ENCODE measurements around the gene SUSD2. TPM values are rescaled to one million over a fixed set of nuclear protein-coding genes. Genes with fewer than 3 reads are reported as not detected.
"Not testable (repeated sequence)": the region's sequence is repeated elsewhere in the genome, so short reads cannot be mapped to it uniquely, and the experiment has no call there.

Gene SUSD2
- total and polyA plus RNA-seq, 2 of the 8 experiments (the other 6 are each of a cell fraction or from before 2014, with no cell fraction given) = 2.0 to 4.8 TPM

DNA sequence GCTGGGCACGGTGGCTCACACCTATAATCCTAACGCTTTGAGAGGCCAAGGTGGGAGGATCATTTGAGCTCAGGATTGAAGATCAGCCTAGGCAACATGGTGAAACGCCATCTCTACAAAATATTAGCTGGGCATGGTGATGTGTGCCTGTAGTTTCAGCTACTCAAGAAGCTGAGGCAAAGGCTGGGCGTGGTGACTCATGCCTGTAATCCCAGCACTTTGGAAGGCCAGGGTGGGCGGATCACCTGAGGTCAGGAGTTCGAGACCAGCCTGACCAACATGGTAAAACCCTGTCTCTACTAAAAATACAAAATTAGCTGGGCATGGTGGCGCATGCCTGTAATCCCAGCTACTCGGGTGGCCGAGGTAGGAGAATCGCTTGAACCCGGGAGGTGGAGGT lies 29.1 kb downstream of the SUSD2 start:
- not testable (repeated sequence) for H3K4me2 ChIP-seq (ENCODE audit: insufficient read depth in 1 of 2, low read depth in 2 of 2, low read length in 2 of 2)

DNA sequence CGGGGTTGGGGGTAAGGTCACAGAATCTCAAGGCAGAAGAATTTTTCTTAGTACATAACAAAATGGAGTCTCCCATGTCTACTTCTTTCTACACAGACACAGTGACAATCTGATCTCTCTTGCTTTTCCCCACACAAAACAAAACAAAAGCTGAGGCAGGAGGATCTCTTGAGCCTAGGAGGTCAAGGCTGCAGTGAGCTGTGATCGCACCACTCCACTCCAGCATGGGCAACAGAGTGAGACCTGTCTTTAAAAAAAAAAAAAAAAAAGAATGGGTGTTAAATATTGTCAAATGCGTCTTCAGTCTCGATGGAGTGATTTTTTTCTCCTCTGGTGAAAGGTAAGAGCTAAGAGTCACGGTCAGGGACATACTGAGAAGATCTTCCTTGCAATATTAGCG lies 30.4 kb downstream of the SUSD2 start:
- H2BK15ac ChIP-seq (ENCODE audit: low read length); H3K9me3 ChIP-seq (ENCODE audit: insufficient read depth in 2 of 2, low read depth in 1 of 2, low read length in 1 of 2); H3K27me3 ChIP-seq (replicated peaks in 1 of 4; ENCODE audit: control insufficient read depth in 3 of 4, extremely low read depth in 1 of 4, insufficient read depth in 3 of 4, low read length in 3 of 4); H4K20me1 ChIP-seq (replicated peaks in 1 of 2; ENCODE audit: control insufficient read depth in 1 of 2, insufficient read depth in 2 of 2, low read length in 2 of 2); H3K79me2 ChIP-seq (ENCODE audit: control insufficient read depth in 1 of 2, insufficient read depth in 2 of 2, low read length in 2 of 2); H2AFZ ChIP-seq (ENCODE audit: low read length); H3K4me3 ChIP-seq (ENCODE audit: extremely low read depth in 1 of 4, insufficient read depth in 2 of 4, low read depth in 3 of 4, low read length in 4 of 4); H3K18ac ChIP-seq (ENCODE audit: extremely low read depth, low read length); H3K79me1 ChIP-seq (ENCODE audit: low read depth, low read length); H2BK12ac ChIP-seq (ENCODE audit: low read depth, low read length); H3K4me2 ChIP-seq (ENCODE audit: insufficient read depth in 1 of 2, low read depth in 2 of 2, low read length in 2 of 2); H4K5ac ChIP-seq (ENCODE audit: insufficient read length, low read depth, low read length); H4K91ac ChIP-seq (replicated peaks; ENCODE audit: insufficient read length, low read length); H3K27ac ChIP-seq (ENCODE audit: low read depth, low read length); H4K8ac ChIP-seq (ENCODE audit: extremely low read depth, insufficient read depth, low read length); DNase-seq (ENCODE audit: low read depth in 1 of 2, low spot score in 2 of 2); H3K23me2 ChIP-seq (ENCODE audit: low read depth, low read length); H3K36me3 ChIP-seq (ENCODE audit: control insufficient read depth in 2 of 4, insufficient read depth in 4 of 4, low read length in 3 of 4); H3K23ac ChIP-seq (ENCODE audit: insufficient read length); H3K56ac ChIP-seq (replicated peaks; ENCODE audit: insufficient read length, low read depth, low read length); H3K4me1 ChIP-seq (replicated peaks in 1 of 4; ENCODE audit: control insufficient read depth in 3 of 4, insufficient read depth in 4 of 4, low read length in 3 of 4); H2BK120ac ChIP-seq (replicated peaks; ENCODE audit: low read depth, low read length); FAIRE-seq; H2BK20ac ChIP-seq (ENCODE audit: low read length); H2AK5ac ChIP-seq (ENCODE audit: low read depth, low read length); H3K9ac ChIP-seq (replicated peaks in 1 of 4; ENCODE audit: extremely low read depth in 1 of 4, low read depth in 3 of 4, low read length in 3 of 4); H3K14ac ChIP-seq (ENCODE audit: insufficient read length); H2BK5ac ChIP-seq (ENCODE audit: low read depth, low read length); H3K4ac ChIP-seq (replicated peaks; ENCODE audit: insufficient read length, low read depth, low read length): not testable (repeated sequence)
- WGBS, 2 experiments (ENCODE audit: extremely low coverage in 1 of 2, insufficient coverage in 1 of 2, insufficient read length in 1 of 2, insufficient replicate concordance in 2 of 2, low coverage in 1 of 2, low lambda C conversion rate in 2 of 2, missing lambda C conversion rate in 1 of 2) = 93% methylated on average over 4 of the region's 6 CpGs; no CpG with 5 or more reads in 1 of the 2 experiments
- POLR2A ChIA-PET (ENCODE audit: partially characterized antibody) = interaction anchor here (0.7 kb wide), 1 partner anchor 13 kb away, joined by 4 read pairs; no protein-coding TSS in a partner anchor
- CTCF ChIA-PET (ENCODE audit: partially characterized antibody) = interaction anchor here (0.6 to 1.3 kb wide), 3 partner anchors 18 to 66 kb away, joined by 3 to 5 read pairs (median 3); no protein-coding TSS in a partner anchor

More for the DNA sequence above, 29.1 kb downstream of the SUSD2 start:
- not testable (repeated sequence) for H3K36me3 ChIP-seq (ENCODE audit: control insufficient read depth in 2 of 4, insufficient read depth in 4 of 4, low read length in 3 of 4); H3K27me3 ChIP-seq (replicated peaks in 1 of 4; ENCODE audit: control insufficient read depth in 3 of 4, extremely low read depth in 1 of 4, insufficient read depth in 3 of 4, low read length in 3 of 4); H4K5ac ChIP-seq (ENCODE audit: insufficient read length, low read depth, low read length); H4K20me1 ChIP-seq (replicated peaks in 1 of 2; ENCODE audit: control insufficient read depth in 1 of 2, insufficient read depth in 2 of 2, low read length in 2 of 2); H3K14ac ChIP-seq (ENCODE audit: insufficient read length); H3K18ac ChIP-seq (ENCODE audit: extremely low read depth, low read length); H3K4ac ChIP-seq (replicated peaks; ENCODE audit: insufficient read length, low read depth, low read length); H3K9me3 ChIP-seq (ENCODE audit: insufficient read depth in 2 of 2, low read depth in 1 of 2, low read length in 1 of 2); H3K4me1 ChIP-seq (replicated peaks in 1 of 4; ENCODE audit: control insufficient read depth in 3 of 4, insufficient read depth in 4 of 4, low read length in 3 of 4); H2BK12ac ChIP-seq (ENCODE audit: low read depth, low read length); H3K56ac ChIP-seq (replicated peaks; ENCODE audit: insufficient read length, low read depth, low read length); H3K9ac ChIP-seq (replicated peaks in 1 of 4; ENCODE audit: extremely low read depth in 1 of 4, low read depth in 3 of 4, low read length in 3 of 4); DNase-seq (ENCODE audit: low read depth in 1 of 2, low spot score in 2 of 2); H2BK5ac ChIP-seq (ENCODE audit: low read depth, low read length); H2BK15ac ChIP-seq (ENCODE audit: low read length); H3K79me1 ChIP-seq (ENCODE audit: low read depth, low read length); H2AFZ ChIP-seq (ENCODE audit: low read length); H3K27ac ChIP-seq (ENCODE audit: low read depth, low read length); H4K91ac ChIP-seq (replicated peaks; ENCODE audit: insufficient read length, low read length); H3K79me2 ChIP-seq (ENCODE audit: control insufficient read depth in 1 of 2, insufficient read depth in 2 of 2, low read length in 2 of 2); H2BK120ac ChIP-seq (replicated peaks; ENCODE audit: low read depth, low read length); FAIRE-seq; H2AK5ac ChIP-seq (ENCODE audit: low read depth, low read length); H3K4me3 ChIP-seq (ENCODE audit: extremely low read depth in 1 of 4, insufficient read depth in 2 of 4, low read depth in 3 of 4, low read length in 4 of 4); H3K23ac ChIP-seq (ENCODE audit: insufficient read length); H2BK20ac ChIP-seq (ENCODE audit: low read length); H3K23me2 ChIP-seq (ENCODE audit: low read depth, low read length); H4K8ac ChIP-seq (ENCODE audit: extremely low read depth, insufficient read depth, low read length)
- WGBS, 2 experiments (ENCODE audit: extremely low coverage in 1 of 2, insufficient coverage in 1 of 2, insufficient read length in 1 of 2, insufficient replicate concordance in 2 of 2, low coverage in 1 of 2, low lambda C conversion rate in 2 of 2, missing lambda C conversion rate in 1 of 2) = 83% methylated on average over 11 of the region's 11 CpGs; no CpG with 5 or more reads in 1 of the 2 experiments
- CTCF ChIA-PET (ENCODE audit: partially characterized antibody) = interaction anchor here (0.8 to 1.0 kb wide), 3 partner anchors 20 to 342 kb away, joined by 3 to 4 read pairs (median 4); no protein-coding TSS in a partner anchor
- POLR2A ChIA-PET (ENCODE audit: partially characterized antibody) = interaction anchor here (1.2 kb wide), 1 partner anchor 9 kb away, joined by 3 read pairs; no protein-coding TSS in a partner anchor
